ENCODE data around the gene TTLL11. TPM values are rescaled to one million over a fixed set of nuclear protein-coding genes. Genes with fewer than 3 reads are reported as not detected.

The TTLL11 gene
- polyA plus RNA-seq, 1 of the 3 experiments (the other 2 are of a cell fraction), result 6.8 TPM

DNA sequence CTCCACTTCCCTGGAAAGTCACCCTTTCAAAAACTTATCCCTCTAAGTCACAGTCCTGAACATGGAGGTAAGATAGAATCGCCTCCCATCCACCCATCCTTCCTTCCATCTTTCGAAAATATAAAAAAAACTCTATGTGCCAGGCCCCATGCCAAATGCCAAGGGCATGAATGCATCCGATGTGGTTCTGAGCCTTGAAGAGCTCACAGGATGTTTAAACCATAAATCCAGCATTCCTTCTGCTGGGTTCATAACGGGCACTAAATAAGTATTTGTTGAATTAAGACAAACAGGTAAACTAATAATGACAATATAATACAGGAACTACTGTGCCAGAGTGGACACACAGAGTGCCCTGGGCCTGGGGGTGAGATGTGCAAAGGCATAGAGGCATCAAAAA, 147.3 kb downstream of the TTLL11 start (continued):
- TF ChIP-seq TCF12 (IDR thresholded peaks at IDR 0.05), result peak; percentile 85
- TF ChIP-seq EZH2phosphoT487 (IDR thresholded peaks at IDR 0.05; ENCODE audit: borderline replicate concordance, low read depth), result no peak
- peak; percentile 91 for TF ChIP-seq JUND (IDR thresholded peaks at IDR 0.05)
- TF ChIP-seq TAF1 (IDR thresholded peaks at IDR 0.05; ENCODE audit: borderline replicate concordance, low read depth, low read length), result no peak
- TF ChIP-seq CHD2 (IDR thresholded peaks at IDR 0.05; ENCODE audit: low read length, partially characterized antibody), result no peak
- peak; percentile 85 for TF ChIP-seq TEAD4 (IDR thresholded peaks at IDR 0.05; ENCODE audit: borderline replicate concordance, insufficient read depth)
- peak; percentile 61; the same call in 1 of the 2 replicates for TF ChIP-seq RXRA (IDR thresholded peaks at IDR 0.05; ENCODE audit: borderline replicate concordance, low read depth)
- peak; percentile 60; the same call in 1 of the 2 replicates for TF ChIP-seq FOXM1 (IDR thresholded peaks at IDR 0.05; ENCODE audit: low read depth)
- peak; percentile 59; the same call in 1 of the 2 replicates for TF ChIP-seq MEF2A (IDR thresholded peaks at IDR 0.05; ENCODE audit: borderline replicate concordance, low read depth)
- TF ChIP-seq RAD21 (IDR thresholded peaks at IDR 0.05; ENCODE audit: low read length), result no peak
- no peak for TF ChIP-seq NRF1 (IDR thresholded peaks at IDR 0.05; ENCODE audit: low read depth, low read length)

DNA sequence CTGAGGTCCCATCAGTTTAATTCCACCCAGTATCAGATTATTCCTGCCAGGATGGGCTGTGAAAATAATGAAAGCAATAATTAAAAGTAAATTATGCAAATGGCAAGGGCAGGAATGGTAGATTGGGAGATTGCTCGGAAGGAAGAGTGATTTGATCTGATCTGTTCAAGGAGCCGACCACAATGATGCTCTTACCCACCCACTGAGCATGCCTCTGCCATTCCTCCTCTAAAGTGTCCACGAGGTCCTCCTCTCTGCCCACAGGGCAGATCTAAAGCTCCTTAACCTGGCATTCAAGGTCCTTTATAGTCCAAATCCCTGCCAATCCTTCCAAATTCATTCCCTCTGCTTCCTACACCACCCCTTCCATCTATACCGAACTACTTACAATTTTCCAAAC, 147.8 kb downstream of the TTLL11 start:
- H3K9me3 ChIP-seq, result no peaks in the 10 kb centered on the region
- peak overlapping the region; percentile 56 to 99; a peak in 3 of 4 replicates for H3K27ac ChIP-seq (ENCODE audit: low read depth in 2 of 2, low read length in 1 of 2)
- H2AFZ ChIP-seq (ENCODE audit: low read depth), result no peak overlapping the region
- peaks cover 0 to 6% of the 10 kb centered on the region in 2 experiments for H3K36me3 ChIP-seq (replicated peaks in 1 of 2; ENCODE audit: control insufficient read depth in 1 of 2, insufficient read depth in 2 of 2, low read length in 1 of 2)
- peak overlapping the region; percentile 63 for H3K9ac ChIP-seq
- no peaks in the 10 kb centered on the region for H4K20me1 ChIP-seq (ENCODE audit: insufficient read depth)
- peaks cover 14 to 35% of the 10 kb centered on the region in 2 experiments for H3K4me1 ChIP-seq (ENCODE audit: control insufficient read depth in 1 of 2, insufficient read depth in 2 of 2, low read depth in 1 of 2, low read length in 1 of 2)
- H3K79me2 ChIP-seq (ENCODE audit: insufficient read depth), result peaks cover 75% of the 10 kb centered on the region
- ChIA-PET POLR2A (no interaction called here), CTCF (interaction anchor here (1.7 kb wide), 1 partner anchor 15 kb away, joined by 4 read pairs; no protein-coding TSS in a partner anchor)
- no peaks in the 10 kb centered on the region for H3K27me3 ChIP-seq (ENCODE audit: insufficient read depth)
- peaks cover 27% of the 10 kb centered on the region for H3F3A ChIP-seq (replicated peaks; ENCODE audit: insufficient read depth)
- TF ChIP-seq, protein P1, sequence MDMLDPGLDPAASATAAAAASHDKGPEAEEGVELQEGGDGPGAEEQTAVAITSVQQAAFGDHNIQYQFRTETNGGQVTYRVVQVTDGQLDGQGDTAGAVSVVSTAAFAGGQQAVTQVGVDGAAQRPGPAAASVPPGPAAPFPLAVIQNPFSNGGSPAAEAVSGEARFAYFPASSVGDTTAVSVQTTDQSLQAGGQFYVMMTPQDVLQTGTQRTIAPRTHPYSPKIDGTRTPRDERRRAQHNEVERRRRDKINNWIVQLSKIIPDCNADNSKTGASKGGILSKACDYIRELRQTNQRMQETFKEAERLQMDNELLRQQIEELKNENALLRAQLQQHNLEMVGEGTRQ (IDR thresholded peaks at IDR 0.05; ENCODE audit: borderline replicate concordance, low read depth, low read length), result no peak
- TF ChIP-seq SIN3A (IDR thresholded peaks at IDR 0.05; ENCODE audit: borderline replicate concordance, low read depth, low read length) (no peak), EP300 (IDR thresholded peaks at IDR 0.05; ENCODE audit: borderline replicate concordance in 1 of 2, low read depth in 1 of 2, low read length in 1 of 2) (no peak), RXRA (IDR thresholded peaks at IDR 0.05; ENCODE audit: borderline replicate concordance, low read depth) (no peak), TAF1 (IDR thresholded peaks at IDR 0.05; ENCODE audit: borderline replicate concordance, low read depth, low read length) (no peak), GABPA (IDR thresholded peaks at IDR 0.05; ENCODE audit: low read depth) (no peak), RAD21 (IDR thresholded peaks at IDR 0.05; ENCODE audit: low read length) (no peak), GATA2 (CRISPR knock-in tag; IDR thresholded peaks at IDR 0.05) (no peak), PBX3 (IDR thresholded peaks at IDR 0.05) (no peak), YY1 (IDR thresholded peaks at IDR 0.05; ENCODE audit: low read depth) (no peak), SMC3 (IDR thresholded peaks at IDR 0.05; ENCODE audit: low read depth, low read length) (no peak), TEAD4 (IDR thresholded peaks at IDR 0.05; ENCODE audit: borderline replicate concordance, insufficient read depth) (no peak), FOXM1 (IDR thresholded peaks at IDR 0.05; ENCODE audit: low read depth) (no peak)
- TF ChIP-seq, protein P2, sequence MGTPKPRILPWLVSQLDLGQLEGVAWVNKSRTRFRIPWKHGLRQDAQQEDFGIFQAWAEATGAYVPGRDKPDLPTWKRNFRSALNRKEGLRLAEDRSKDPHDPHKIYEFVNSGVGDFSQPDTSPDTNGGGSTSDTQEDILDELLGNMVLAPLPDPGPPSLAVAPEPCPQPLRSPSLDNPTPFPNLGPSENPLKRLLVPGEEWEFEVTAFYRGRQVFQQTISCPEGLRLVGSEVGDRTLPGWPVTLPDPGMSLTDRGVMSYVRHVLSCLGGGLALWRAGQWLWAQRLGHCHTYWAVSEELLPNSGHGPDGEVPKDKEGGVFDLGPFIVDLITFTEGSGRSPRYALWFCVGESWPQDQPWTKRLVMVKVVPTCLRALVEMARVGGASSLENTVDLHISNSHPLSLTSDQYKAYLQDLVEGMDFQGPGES (IDR thresholded peaks at IDR 0.05; ENCODE audit: low read depth, low read length), result no peak
- DNase-seq, result no peak
- no peak overlapping the region for H3K4me3 ChIP-seq (ENCODE audit: low read depth in 2 of 2, low read length in 1 of 2)
- H3K4me2 ChIP-seq, result peak overlapping the region; percentile 53
- 47% methylated on average over 4 of the region's 4 CpGs for WGBS (ENCODE audit: low lambda C conversion rate)
- no peaks in the 10 kb centered on the region for H3K9me2 ChIP-seq

Measured in SK-N-SH (cell line).